ENCODE measurements around the gene ZNF773. TPM values are rescaled to one million over a fixed set of nuclear protein-coding genes. Genes with fewer than 3 reads are reported as not detected.
"Not testable (repeated sequence)": the region's sequence is repeated elsewhere in the genome, so short reads cannot be mapped to it uniquely, and the experiment has no call there.

ZNF773 gene
- total RNA-seq, 4 donors from 2014 or later, result 1.9 to 14.5 (median 5.8) TPM

DNA sequence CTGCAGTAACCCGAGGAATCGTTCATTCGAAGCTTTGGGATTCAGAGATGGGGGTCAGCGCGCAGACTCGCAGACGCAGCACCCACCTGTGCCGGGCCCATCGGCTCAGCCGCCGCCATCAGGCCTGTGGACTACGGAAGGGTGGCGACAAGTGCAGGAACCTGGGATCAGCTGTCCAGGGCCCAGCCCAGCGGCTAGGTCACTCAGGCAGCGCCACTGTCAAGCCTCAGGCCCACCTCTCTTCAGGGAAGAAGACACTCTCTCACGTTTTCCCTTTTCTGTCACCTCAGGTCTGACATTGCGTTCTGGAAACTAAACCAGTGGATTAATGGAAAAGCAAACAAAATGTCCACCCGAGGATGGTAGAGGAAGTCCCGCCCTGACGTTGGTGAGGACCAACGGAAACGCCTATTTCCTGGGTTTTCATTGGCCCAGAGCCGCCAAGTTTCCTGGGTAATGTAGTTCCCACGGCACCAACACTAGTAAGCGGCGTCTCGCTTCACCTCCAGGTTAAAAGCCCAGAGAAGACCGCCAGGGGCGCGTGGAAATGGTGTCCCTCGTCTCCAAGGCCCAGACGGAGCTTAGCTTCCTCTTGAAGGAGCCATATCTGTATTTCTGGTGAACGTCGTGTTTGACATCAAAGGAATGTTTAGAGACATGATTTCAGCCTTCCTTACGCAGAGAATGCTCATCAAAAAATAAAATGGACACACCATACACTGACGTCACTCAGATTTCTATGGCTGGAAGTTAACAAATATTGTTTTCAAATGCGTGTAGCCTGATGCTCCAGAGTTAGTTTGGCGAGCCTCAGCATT lies 22.3 kb upstream of the ZNF773 start, which contains the start of gene ZNF772:
TSS of gene ZNF772 (minus strand) at position 376 of the 818 bp plus-strand sequence. CDS start at position 119, 257 bp downstream.
- 6 to 8% methylated on average over 23 to 25 of the region's 38 CpGs for WGBS, 2 donors
- TF ChIP-seq POLR2A (IDR thresholded peaks at IDR 0.05), result no peak
- TF ChIP-seq, protein P1, sequence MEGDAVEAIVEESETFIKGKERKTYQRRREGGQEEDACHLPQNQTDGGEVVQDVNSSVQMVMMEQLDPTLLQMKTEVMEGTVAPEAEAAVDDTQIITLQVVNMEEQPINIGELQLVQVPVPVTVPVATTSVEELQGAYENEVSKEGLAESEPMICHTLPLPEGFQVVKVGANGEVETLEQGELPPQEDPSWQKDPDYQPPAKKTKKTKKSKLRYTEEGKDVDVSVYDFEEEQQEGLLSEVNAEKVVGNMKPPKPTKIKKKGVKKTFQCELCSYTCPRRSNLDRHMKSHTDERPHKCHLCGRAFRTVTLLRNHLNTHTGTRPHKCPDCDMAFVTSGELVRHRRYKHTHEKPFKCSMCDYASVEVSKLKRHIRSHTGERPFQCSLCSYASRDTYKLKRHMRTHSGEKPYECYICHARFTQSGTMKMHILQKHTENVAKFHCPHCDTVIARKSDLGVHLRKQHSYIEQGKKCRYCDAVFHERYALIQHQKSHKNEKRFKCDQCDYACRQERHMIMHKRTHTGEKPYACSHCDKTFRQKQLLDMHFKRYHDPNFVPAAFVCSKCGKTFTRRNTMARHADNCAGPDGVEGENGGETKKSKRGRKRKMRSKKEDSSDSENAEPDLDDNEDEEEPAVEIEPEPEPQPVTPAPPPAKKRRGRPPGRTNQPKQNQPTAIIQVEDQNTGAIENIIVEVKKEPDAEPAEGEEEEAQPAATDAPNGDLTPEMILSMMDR (IDR thresholded peaks at IDR 0.05), result peak in 5 of 6 experiments; percentile 10 to 74 (median 46)
- DNase-seq, result peak; percentile 31

GRCh38 chr19:57487477-57488298 lies 12.1 kb upstream of the ZNF773 start, which contains the start of gene ZNF419:
Gene ZNF419 (plus strand): TSS chr19:57487750. CDS start chr19:57487951, 201 bp downstream.
- peak within 1 kb of the TSS; percentile 79 to 91 (median 88) for H3K27ac ChIP-seq
- WGBS, 2 donors, result 8 to 10% methylated on average over 3 to 4 of the region's 69 CpGs
- H3K4me1 ChIP-seq; H3K27me3 ChIP-seq; intact Hi-C loops (cut with DNase I): not testable (repeated sequence)
- peaks cover 4 to 33% (median 16%) of the 10 kb centered on the region in 3 donors for H3K36me3 ChIP-seq
- H3K9me3 ChIP-seq, result peaks cover 0 to 25% (median 0%) of the 10 kb centered on the region in 3 donors
- H3K4me3 ChIP-seq, result peak within 1 kb of the TSS; percentile 58 to 99 (median 86)
- DNase-seq, result peak; percentile 49
- TF ChIP-seq, protein P1 (IDR thresholded peaks at IDR 0.05), result peak in 1 of 6 experiments; percentile 13
- peak in 2 of 4 donors; percentile 57 to 61 for TF ChIP-seq POLR2A (IDR thresholded peaks at IDR 0.05)

More for the DNA sequence above, 22.3 kb upstream of the ZNF773 start, which contains the start of gene ZNF772:
- intact Hi-C loops (cut with DNase I), result no loop called here
- H3K27ac ChIP-seq, result peak within 1 kb of the TSS; percentile 61 to 89 (median 82)
- H3K36me3 ChIP-seq, result peaks cover 14 to 42% (median 27%) of the 10 kb centered on the region in 3 donors
- peaks cover 0 to 9% (median 5%) of the 10 kb centered on the region in 3 donors for H3K4me1 ChIP-seq
- H3K27me3 ChIP-seq, result no peaks in the 10 kb centered on the region
- H3K4me3 ChIP-seq, result peak within 1 kb of the TSS; percentile 45 to 82 (median 72)
- H3K9me3 ChIP-seq, result peaks cover 12 to 70% (median 57%) of the 10 kb centered on the region in 3 donors

DNA sequence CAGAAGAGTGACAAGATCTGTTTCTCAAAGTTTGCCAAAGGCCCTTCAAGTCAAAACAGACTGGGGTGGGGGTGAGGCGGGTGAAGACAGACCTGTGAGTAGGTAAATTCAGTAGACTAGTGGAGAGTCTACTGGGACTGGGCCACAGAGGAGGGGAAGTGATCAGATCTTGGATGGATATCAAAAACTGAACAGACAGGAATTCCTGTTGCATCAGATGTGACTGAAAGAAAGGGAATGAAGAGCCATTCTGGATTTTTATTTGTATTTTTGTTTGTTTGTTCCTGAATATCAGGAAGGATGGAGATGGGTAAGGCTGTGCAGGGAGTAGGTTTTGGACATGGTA lies 11.5 kb upstream of the ZNF773 start:
- 0% methylated on average over 1 of the region's 1 CpG; no CpG with 5 or more reads in 1 of the 2 donors for WGBS, 2 donors
- peak overlapping the region in 3 of 4 donors; percentile 10 to 45 (median 13) for H3K4me3 ChIP-seq
- H3K4me1 ChIP-seq; intact Hi-C loops (cut with DNase I); H3K27me3 ChIP-seq; DNase-seq; H3K27ac ChIP-seq: not testable (repeated sequence)
- H3K9me3 ChIP-seq, result peaks cover 0 to 31% (median 0%) of the 10 kb centered on the region in 3 donors
- peaks cover 4 to 39% (median 18%) of the 10 kb centered on the region in 3 donors for H3K36me3 ChIP-seq

DNA sequence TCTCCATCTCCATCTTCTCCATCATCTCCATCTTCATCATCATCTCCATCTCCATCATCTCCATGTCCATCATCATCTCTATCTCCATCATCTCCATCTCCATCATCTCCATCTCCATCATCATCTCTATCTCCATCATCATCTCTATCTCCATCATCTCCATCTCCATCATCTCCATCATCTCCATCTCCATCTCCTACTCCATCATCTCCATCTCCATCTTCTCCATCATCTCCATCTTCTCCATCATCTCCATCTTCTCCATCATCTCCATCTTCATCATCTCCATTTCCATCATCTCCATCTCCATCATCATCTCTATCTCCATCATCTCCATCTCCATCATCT lies 432 bp upstream of the ZNF773 start:
- Histone ChIP-seq H3K4me3 (peak overlapping the region in 1 of 4 donors; percentile 83), H3K9me3 (peaks cover 0 to 51% (median 39%) of the 10 kb centered on the region in 3 donors), H3K36me3 (peaks cover 0 to 37% (median 0%) of the 10 kb centered on the region in 3 donors)
- DNase-seq; H3K27ac ChIP-seq; intact Hi-C loops (cut with DNase I); H3K4me1 ChIP-seq; H3K27me3 ChIP-seq: not testable (repeated sequence)

- peaks cover 0 to 50% (median 30%) of the 10 kb centered on the region in 3 donors for H3K9me3 ChIP-seq
- peaks cover 3 to 43% (median 3%) of the 10 kb centered on the region in 3 donors for H3K36me3 ChIP-seq
- DNase-seq; H3K4me1 ChIP-seq; intact Hi-C loops (cut with DNase I); H3K27me3 ChIP-seq; H3K27ac ChIP-seq: not testable (repeated sequence)
- H3K4me3 ChIP-seq, result peak overlapping the region in 3 of 4 donors; percentile 83 to 93 (median 88)
- whole genome bisulfite sequencing, 2 donors, result 0 to 7% methylated on average over 1 of the region's 4 CpGs
These were observed 662 bp downstream of the ZNF773 start for GRCh38 chr19:57500400-57500799.

GRCh38 chr19:57506163-57506562 lies 6.4 kb downstream of the ZNF773 start:
- WGBS, 2 donors, result 50 to 72% methylated on average over 2 to 4 of the region's 4 CpGs
- Histone ChIP-seq H3K27ac (no peak overlapping the region), H3K4me3 (no peak overlapping the region), H3K4me1 (no peaks in the 10 kb centered on the region), H3K9me3 (peaks cover 0 to 95% (median 64%) of the 10 kb centered on the region in 3 donors), H3K36me3 (peaks cover 20 to 87% (median 23%) of the 10 kb centered on the region in 3 donors), H3K27me3 (no peaks in the 10 kb centered on the region)
- no peak for TF ChIP-seq POLR2A (IDR thresholded peaks at IDR 0.05)
- TF ChIP-seq, protein P1 (IDR thresholded peaks at IDR 0.05), result no peak
- no peak for DNase-seq
- intact Hi-C loops (cut with DNase I), result no loop called here
